Adipocyte (in vitro differentiated cells): Measurements from ENCODE around the gene RPS21.
"Not testable (repeated sequence)": the region's sequence is repeated elsewhere in the genome, so short reads cannot be mapped to it uniquely, and the experiment has no call there.

Experiments used
- DNase-seq: peaks from one replicate; pipeline ENCODE4 v3.0.0-alpha.2; 2015; ENCODE audit warnings: low read depth
- H3K27me3 ChIP-seq: replicated peaks from 2 replicates; pipeline ENCODE4 v1.7.0; 2013; ENCODE audit warnings: mild to moderate bottlenecking, low read length, moderate library complexity; ENCODE audit not compliant: control insufficient read depth, insufficient read depth
- H3K36me3 ChIP-seq: 2 replicates; pipeline ENCODE4 v1.7.0; 2013; ENCODE audit warnings: low read length, mild to moderate bottlenecking, moderate library complexity; ENCODE audit not compliant: control insufficient read depth, insufficient read depth, severe bottlenecking
- H3K4me1 ChIP-seq: 2 replicates; pipeline ENCODE4 v1.7.0; 2013; ENCODE audit warnings: mild to moderate bottlenecking, low read length, moderate library complexity; ENCODE audit not compliant: control insufficient read depth, insufficient read depth
- H3K4me3 ChIP-seq: 2 replicates; pipeline ENCODE4 v1.7.0; 2013; ENCODE audit warnings: mild to moderate bottlenecking, low read length, moderate library complexity
- H3K9ac ChIP-seq: 2 replicates; pipeline ENCODE4 v1.7.0; 2013; ENCODE audit warnings: mild to moderate bottlenecking, low read length, moderate library complexity
- H3K9me3 ChIP-seq: 2 replicates; pipeline ENCODE4 v1.7.0; 2013; ENCODE audit warnings: mild to moderate bottlenecking, low read length, moderate library complexity; ENCODE audit not compliant: control insufficient read depth

RPS21 gene

DNA sequence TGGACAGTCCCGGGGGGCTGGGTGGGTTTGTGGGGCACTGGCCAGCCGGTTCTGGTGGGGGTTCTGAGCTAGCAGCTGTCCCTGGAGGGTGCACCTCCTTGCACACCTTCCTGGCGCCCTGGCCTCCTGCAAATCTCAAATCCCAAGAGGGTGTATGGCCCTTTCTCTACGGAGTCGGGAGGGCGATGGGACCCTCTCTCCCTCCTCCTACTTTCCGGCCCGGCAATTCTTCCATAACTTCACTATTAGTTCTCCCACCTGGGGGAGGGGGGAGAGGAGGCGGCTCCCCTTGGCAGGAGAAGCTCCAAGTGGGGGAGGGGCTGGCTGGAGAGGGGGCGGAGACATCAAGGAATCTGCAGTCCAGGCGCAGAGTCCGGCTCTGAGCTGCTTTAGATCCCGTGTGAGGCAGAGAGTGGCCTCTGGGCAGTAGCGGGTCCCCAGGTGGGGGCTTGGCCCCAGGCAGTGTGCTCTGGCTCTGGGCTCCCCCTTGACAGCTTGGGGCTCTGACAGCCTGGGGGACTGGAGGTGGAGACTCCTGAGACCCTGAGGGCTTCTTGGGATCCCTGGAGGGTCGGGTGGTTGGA, 18.4 kb upstream of the RPS21 start:
- Histone ChIP-seq H3K9me3 (no peaks in the 10 kb centered on the region), H3K4me3 (no peak overlapping the region), H3K4me1 (peaks cover 38% of the 10 kb centered on the region), H3K9ac (no peak overlapping the region), H3K36me3 (no peaks in the 10 kb centered on the region), H3K27me3 (no peaks in the 10 kb centered on the region)
- DNase-seq = peak; percentile 55

DNA sequence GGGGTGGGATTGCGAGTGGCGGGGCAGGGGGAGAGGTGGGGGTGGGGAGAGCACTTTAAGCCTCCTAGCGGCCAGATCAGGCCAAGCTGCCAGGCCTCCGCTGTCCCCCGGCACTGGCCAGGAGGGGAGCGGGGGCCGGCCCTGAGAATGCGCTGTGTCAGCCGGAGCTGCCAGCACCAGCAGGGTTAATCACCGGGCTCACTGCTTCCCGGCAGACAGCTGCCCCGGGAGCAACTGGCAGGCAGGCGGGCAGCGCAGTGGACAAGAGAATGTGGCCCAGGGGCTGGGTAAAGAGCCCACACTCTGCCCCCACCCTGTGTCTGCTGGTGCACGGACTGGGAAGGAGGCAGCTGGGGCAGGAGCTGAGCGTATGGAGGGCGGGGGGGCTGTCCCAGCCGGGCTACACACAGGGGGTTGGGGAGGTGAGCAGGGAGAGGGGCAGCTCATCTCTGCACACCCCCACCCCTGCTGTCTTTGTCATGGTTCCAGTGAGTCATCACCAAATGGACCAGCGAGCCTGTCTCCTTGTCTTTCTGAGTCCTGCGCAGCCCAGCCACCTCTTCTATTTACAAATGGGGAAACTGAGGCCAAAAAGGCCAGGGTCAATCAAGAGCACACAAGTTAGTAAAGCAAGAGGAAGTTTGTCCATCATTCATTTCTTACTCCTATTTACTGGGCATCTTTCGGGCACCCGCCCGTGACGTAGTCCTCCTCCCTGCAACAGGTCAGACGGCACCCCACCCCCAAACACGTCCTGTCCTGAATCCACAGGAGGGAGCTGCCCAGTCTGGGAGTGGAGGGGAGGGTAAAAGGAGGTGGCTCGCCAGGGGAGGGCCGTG, 17.7 kb upstream of the RPS21 start:
- peaks cover 38% of the 10 kb centered on the region for H3K4me1 ChIP-seq
- peak; percentile 67 for DNase-seq
- H3K9ac ChIP-seq = no peak overlapping the region
- H3K9me3 ChIP-seq = no peaks in the 10 kb centered on the region
- no peak overlapping the region for H3K4me3 ChIP-seq
- H3K27me3 ChIP-seq = no peaks in the 10 kb centered on the region
- H3K36me3 ChIP-seq = no peaks in the 10 kb centered on the region

DNA sequence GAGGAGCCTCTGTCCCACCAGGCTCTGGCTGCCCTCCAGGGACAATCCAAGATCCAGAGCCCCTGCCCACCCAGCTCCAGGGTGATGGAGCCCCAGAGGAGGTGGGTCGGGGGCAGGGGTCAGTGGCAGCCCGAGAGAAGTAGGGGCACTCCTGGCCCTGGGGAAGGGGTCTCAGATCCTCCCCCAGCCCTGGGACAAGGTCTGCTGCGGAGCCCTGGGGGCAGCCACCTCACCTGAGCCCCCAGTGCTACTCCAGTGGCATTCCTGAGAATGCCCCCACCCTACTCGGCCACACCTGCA, 17.1 kb upstream of the RPS21 start:
- Histone ChIP-seq H3K27me3 (no peaks in the 10 kb centered on the region), H3K9ac (no peak overlapping the region), H3K4me1 (peaks cover 39% of the 10 kb centered on the region), H3K4me3 (no peak overlapping the region), H3K36me3 (no peaks in the 10 kb centered on the region), H3K9me3 (no peaks in the 10 kb centered on the region)
- DNase-seq = no peak

DNA sequence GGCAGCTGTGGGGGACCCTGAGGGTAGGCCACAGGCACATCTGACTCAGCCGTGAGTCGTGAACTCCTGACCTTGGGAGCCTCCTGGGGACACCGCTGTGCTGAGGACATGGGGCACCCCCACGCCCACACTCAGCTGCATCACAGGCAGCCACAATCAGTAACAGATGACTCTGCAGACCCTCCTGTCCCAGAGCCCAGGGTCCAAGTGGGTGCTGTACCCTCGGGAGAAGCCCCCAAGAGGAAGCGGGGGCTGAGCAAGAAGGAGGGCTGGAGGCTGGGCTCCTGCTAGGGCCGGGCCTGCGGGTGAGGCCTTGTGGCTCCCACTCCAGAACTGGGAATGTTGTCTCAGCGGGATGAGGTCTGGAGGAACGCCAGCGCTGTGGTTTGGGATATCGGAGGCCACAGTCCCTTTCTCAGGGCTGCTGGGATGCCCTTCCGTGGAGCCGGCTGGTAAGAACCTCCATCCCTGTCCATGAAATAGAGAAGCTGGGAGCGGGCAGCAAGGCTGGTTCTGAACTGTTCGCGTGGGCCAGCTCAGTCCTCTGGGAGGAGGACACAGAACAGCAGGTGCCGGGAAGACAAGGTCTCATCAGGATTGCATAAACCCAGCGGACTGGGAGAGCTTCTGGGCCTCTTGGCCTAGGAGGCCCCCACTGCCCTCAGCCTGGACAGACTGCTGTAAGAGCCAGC, 16.6 kb upstream of the RPS21 start:
- Histone ChIP-seq H3K4me3 (no peak overlapping the region), H3K9ac (no peak overlapping the region), H3K4me1 (peaks cover 41% of the 10 kb centered on the region), H3K27me3 (no peaks in the 10 kb centered on the region), H3K9me3 (no peaks in the 10 kb centered on the region), H3K36me3 (no peaks in the 10 kb centered on the region)
- DNase-seq = peak; percentile 55

DNA sequence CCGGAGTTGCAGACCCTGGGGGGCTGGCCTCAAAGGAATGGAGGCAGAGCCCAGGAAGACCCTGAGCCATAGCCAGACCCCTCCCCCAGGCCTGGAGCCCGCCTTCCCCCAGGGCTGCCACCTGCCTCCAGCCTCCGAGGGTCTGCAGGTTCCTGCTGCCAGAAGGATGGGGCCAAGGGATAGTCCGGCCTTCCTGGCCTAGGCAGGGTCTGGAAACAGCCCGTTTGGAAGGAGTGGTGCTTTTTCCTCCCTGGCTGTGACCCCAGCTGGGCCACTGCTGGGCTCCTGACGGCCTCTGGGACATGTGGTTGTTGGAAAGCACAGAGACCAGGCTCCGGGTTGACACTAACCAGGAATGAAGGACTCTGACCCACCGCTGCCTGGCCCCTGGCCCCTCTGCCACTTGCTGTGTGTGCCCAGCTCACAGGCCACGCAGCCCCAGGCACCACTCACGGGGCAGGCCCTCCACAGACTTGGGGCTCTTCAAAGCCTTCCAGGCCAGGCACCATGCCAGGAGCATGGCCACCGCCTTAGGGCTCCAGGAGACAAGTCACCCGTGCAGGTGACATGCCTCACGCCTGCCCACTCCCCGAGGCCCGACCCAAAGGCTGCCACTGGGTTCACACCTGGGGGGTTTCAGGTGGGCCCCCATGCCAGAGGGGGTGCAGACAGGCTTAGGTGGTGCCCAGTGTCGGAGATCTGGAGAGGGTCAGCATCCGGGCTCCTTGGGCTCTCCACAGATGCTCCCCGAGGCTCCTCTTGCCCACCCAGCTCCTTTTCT, 15.9 kb upstream of the RPS21 start:
- DNase-seq = no peak
- H3K4me3 ChIP-seq = no peak overlapping the region
- no peaks in the 10 kb centered on the region for H3K27me3 ChIP-seq
- peaks cover 47% of the 10 kb centered on the region for H3K4me1 ChIP-seq
- H3K9ac ChIP-seq = no peak overlapping the region
- no peaks in the 10 kb centered on the region for H3K36me3 ChIP-seq
- no peaks in the 10 kb centered on the region for H3K9me3 ChIP-seq

DNA sequence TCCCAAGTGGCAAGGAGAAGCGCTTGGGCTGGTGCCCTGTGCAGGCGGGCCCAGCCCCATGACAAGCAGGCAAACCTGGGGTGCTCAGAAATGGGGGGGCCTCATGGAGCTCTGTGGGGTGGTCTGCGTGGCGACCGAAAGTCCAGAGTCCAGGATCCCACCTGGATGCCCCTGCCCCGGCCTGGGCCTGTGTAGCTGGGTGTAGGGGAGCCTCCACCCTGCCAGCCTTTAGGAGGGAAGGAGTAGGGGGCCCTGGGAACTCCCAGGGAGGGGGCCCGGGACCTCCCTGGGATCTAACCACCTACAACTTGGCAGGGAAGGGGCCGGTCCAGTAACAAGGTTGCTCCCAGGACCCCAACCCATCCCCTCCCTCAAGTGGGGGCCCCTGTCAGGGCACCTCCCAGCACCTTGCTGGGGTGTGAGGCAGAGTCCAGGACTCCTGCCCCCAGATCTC, 15.3 kb upstream of the RPS21 start:
- peaks cover 51% of the 10 kb centered on the region for H3K4me1 ChIP-seq
- H3K36me3 ChIP-seq = no peaks in the 10 kb centered on the region
- no peak overlapping the region for H3K4me3 ChIP-seq
- no peaks in the 10 kb centered on the region for H3K27me3 ChIP-seq
- H3K9me3 ChIP-seq = no peaks in the 10 kb centered on the region
- no peak overlapping the region for H3K9ac ChIP-seq
- no peak for DNase-seq

DNA sequence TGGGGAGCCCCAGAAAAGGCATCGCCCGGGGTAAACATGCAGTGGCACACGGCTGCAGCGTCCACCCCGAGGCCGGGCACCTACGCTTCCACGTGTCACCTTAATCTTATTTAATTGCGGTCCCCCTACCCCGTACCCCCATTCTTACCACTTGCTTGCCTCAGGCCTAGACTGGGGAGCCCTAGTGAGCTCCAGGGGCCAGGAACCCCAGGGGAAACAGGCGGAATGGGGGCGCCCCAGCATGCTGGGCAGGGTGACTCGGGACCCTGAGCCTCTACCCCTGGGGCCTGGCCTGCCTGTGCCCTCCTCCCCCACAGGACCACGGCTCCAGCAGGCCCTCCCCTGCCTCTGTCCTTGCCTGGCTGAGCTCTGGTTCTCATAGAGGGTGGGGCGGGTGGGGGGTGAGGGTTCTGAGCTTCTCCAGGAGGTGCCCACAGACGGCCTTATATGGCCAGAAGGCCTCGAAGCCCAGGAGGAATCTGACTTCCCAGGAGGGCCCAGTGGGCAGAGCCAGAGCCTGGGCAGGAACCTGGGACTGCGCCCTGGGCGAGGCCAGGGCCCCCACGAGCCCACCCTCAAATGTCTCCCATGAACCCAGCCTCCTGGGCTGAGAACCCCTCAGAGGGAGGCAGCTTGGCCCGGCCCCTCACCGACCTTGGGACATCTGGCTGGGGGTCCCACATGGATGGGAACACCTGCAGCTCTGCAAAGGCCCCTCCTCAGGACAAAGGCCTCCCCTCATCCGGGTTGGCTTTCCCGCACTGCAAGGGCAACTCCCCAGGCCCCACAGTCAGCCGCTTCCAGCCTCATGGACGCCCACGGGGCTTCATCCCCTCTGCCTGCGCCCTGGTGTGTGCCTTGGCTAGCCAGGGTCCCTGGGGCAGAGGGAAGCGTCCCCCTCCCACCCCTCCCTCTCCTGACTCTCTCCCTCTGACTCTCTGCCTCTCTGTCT, 14.6 kb upstream of the RPS21 start:
- H3K36me3 ChIP-seq = no peaks in the 10 kb centered on the region
- H3K9ac ChIP-seq = no peak overlapping the region
- H3K27me3 ChIP-seq = no peaks in the 10 kb centered on the region
- peaks cover 53% of the 10 kb centered on the region for H3K4me1 ChIP-seq
- no peak overlapping the region for H3K4me3 ChIP-seq
- no peaks in the 10 kb centered on the region for H3K9me3 ChIP-seq
- DNase-seq = no peak

DNA sequence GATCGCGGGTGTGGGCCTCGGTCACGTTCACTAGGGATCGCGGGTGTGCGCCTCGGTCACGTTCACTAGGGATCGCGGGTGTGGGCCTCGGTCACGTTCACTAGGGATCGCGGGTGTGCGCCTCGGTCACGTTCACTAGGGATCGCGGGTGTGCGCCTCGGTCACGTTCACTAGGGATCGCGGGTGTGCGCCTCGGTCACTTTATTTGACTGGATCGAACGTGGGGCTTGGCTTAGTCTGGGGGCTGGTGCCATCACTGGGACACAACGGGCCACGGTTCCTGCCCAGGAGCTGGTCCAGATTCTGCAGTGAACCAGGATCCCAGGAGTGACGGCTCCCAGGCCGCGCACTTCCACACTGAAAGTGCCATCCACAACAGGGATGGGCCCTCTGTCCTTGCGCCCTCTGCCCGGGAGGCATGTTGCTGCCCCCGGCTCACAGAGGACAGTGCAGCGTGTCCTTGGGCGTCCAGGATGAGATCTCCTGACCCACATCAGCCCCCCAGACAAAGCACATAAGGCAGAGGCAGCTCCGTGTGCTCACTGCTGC, 13.2 kb upstream of the RPS21 start:
- not testable (repeated sequence) for H3K36me3 ChIP-seq, H3K9me3 ChIP-seq, H3K27me3 ChIP-seq, H3K9ac ChIP-seq, H3K4me3 ChIP-seq, DNase-seq
- H3K4me1 ChIP-seq = peaks cover 40% of the 10 kb centered on the region

DNA sequence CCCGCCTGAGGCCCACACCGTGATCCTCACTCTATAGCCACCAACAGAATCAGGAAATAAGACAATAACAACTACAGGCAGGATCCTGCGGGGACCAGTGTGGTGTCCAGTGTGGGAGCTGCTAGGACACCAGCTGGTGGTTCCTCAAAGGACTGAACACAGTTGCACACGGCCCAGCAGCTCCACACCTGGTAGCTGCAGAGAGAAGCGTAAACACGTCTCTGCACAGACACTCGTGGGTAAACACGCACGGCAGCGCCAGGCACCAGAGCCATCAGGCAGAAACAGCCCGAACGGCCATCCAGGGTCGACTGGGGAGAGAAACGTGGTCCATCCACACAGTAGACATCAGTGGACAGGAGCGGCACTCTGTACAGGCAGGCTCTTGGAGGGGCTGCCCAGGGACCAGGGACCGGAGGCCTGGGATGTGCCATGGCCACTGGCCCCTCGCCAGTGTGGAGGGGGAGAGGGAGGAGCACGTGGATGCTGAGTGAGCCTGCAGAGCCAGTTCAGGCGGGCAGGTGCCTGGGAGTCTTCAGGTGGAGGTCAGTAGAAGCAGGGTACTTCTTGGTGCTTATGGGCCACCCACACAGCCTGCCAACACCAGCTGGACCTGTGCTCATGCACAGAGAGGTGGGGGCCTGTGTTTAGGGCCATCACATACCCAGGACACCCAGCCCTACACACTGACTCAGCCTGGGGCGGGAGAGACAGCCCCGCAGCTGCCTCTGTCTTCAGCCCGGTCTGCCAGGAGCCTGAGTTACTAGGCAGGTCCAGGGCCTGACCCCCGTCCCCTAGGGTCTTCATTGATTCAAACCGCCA, 12.4 kb upstream of the RPS21 start:
- no peak overlapping the region for H3K4me3 ChIP-seq
- no peaks in the 10 kb centered on the region for H3K9me3 ChIP-seq
- H3K36me3 ChIP-seq = no peaks in the 10 kb centered on the region
- no peak for DNase-seq
- no peaks in the 10 kb centered on the region for H3K27me3 ChIP-seq
- no peak overlapping the region for H3K9ac ChIP-seq
- H3K4me1 ChIP-seq = peaks cover 33% of the 10 kb centered on the region
